ENCODE data around the gene PRKCI.
"Not testable (repeated sequence)": the region's sequence is repeated elsewhere in the genome, so short reads cannot be mapped to it uniquely, and the experiment has no call there.

Gene PRKCI

GRCh38 chr3:170221924-170222646 is at the start of gene PRKCI:
TSS of gene PRKCI (plus strand) at chr3:170222424. CDS start at chr3:170222670, 246 bp downstream.
- peak; percentile 97 to 99 for DNase-seq

GRCh38 chr3:170178651-170179050 is 43.6 kb upstream of the PRKCI start:
- DNase-seq = no peak

GRCh38 chr3:170179432-170179831 is 42.8 kb upstream of the PRKCI start:
- DNase-seq = no peak

- DNase-seq = peak in 1 of 2 experiments; percentile 12
These were observed 41.9 kb upstream of the PRKCI start for GRCh38 chr3:170180079-170180907.

- DNase-seq = peak; percentile 81 to 96
These were observed 41.0 kb upstream of the PRKCI start, which contains the start of gene PHC3 for GRCh38 chr3:170180908-170181885. TSS of gene PHC3 (minus strand) at chr3:170181733. CDS start at chr3:170181715, 18 bp downstream.

- no peak for DNase-seq
These were observed 32.6 kb upstream of the PRKCI start for GRCh38 chr3:170189398-170190256.

GRCh38 chr3:170195759-170196158 is 26.5 kb upstream of the PRKCI start:
- DNase-seq = not testable (repeated sequence)

- no peak for DNase-seq
These were observed 25.4 kb upstream of the PRKCI start for GRCh38 chr3:170196833-170197232.

- DNase-seq = no peak
These were observed 21.2 kb upstream of the PRKCI start for GRCh38 chr3:170200987-170201386.

GRCh38 chr3:170201527-170201926 is 20.7 kb upstream of the PRKCI start:
- no peak for DNase-seq

- no peak for DNase-seq
These were observed 18.8 kb upstream of the PRKCI start for GRCh38 chr3:170203457-170203856.

GRCh38 chr3:170204023-170204472 is 18.2 kb upstream of the PRKCI start:
- no peak for DNase-seq

- no peak for DNase-seq
These were observed 17.7 kb upstream of the PRKCI start for GRCh38 chr3:170204509-170204908.

GRCh38 chr3:170205302-170205701 is 16.9 kb upstream of the PRKCI start:
- no peak for DNase-seq

GRCh38 chr3:170206164-170206762 is 16.0 kb upstream of the PRKCI start:
- not testable (repeated sequence) for DNase-seq

- DNase-seq = no peak
These were observed 14.5 kb upstream of the PRKCI start for GRCh38 chr3:170207717-170208116.

- no peak for DNase-seq
These were observed 10.6 kb upstream of the PRKCI start for GRCh38 chr3:170211668-170212067.

GRCh38 chr3:170219850-170220249 is 2.4 kb upstream of the PRKCI start:
- DNase-seq = no peak

- DNase-seq = no peak
These were observed 1.4 kb upstream of the PRKCI start for GRCh38 chr3:170220871-170221270.

GRCh38 chr3:170222647-170223541 is 670 bp downstream of the PRKCI start:
- peak; percentile 54 to 80 for DNase-seq

Data from NCI-H526 (cell line).